ENCODE results near the gene ZDHHC18.

Gene ZDHHC18

DNA sequence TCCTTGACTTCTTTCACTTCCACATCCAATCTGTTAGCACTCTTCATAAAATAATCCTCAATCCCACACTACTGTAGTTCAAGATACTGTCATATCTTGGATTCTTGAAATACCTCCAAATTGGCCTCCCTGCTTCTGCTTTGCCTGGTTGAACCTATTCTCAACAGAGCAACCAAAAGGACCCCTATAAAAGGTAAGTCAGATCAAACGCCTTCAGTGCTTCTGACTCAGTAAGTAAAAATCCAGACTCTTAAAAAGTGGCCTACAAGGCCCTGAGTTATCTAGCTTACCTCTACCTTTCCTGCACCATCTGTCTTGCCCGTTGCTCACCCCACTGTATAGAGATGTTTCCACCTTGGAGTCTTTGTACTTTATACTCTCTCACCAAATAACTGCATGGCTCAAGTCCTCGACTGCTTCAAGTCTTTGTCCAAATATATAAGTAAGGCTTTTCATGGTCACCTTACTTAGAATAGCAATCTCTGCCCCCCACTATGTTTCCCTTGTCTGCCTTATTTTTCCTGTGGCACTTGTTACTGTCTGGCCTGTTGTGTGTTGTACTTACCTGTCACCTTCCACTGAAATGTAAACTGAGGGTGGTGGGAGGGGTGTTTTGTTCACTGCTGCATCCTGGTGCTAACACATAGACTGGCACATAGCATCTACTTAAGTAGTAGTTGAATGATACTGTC lies 43.8 kb upstream of the ZDHHC18 start:
- H3K9me3 ChIP-seq (ENCODE audit: severe bottlenecking), result no peaks in the 10 kb centered on the region
- H3K27ac ChIP-seq (ENCODE audit: poor library complexity, severe bottlenecking), result no peak overlapping the region
- peaks cover 20% of the 10 kb centered on the region for H3K4me1 ChIP-seq (ENCODE audit: insufficient read depth, poor library complexity, severe bottlenecking)
- TF ChIP-seq, protein P1, sequence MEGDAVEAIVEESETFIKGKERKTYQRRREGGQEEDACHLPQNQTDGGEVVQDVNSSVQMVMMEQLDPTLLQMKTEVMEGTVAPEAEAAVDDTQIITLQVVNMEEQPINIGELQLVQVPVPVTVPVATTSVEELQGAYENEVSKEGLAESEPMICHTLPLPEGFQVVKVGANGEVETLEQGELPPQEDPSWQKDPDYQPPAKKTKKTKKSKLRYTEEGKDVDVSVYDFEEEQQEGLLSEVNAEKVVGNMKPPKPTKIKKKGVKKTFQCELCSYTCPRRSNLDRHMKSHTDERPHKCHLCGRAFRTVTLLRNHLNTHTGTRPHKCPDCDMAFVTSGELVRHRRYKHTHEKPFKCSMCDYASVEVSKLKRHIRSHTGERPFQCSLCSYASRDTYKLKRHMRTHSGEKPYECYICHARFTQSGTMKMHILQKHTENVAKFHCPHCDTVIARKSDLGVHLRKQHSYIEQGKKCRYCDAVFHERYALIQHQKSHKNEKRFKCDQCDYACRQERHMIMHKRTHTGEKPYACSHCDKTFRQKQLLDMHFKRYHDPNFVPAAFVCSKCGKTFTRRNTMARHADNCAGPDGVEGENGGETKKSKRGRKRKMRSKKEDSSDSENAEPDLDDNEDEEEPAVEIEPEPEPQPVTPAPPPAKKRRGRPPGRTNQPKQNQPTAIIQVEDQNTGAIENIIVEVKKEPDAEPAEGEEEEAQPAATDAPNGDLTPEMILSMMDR (IDR thresholded peaks at IDR 0.05; ENCODE audit: poor library complexity, severe bottlenecking), result no peak
- peaks cover 56% of the 10 kb centered on the region for H3K36me3 ChIP-seq (ENCODE audit: low read depth)
- no peak for DNase-seq (ENCODE audit: low spot score)
- no peak for ATAC-seq (ENCODE audit: low read depth)
- no peaks in the 10 kb centered on the region for H3K27me3 ChIP-seq (ENCODE audit: insufficient read depth, poor library complexity, severe bottlenecking)
- no peak overlapping the region for H3K4me3 ChIP-seq (ENCODE audit: severe bottlenecking)

DNA sequence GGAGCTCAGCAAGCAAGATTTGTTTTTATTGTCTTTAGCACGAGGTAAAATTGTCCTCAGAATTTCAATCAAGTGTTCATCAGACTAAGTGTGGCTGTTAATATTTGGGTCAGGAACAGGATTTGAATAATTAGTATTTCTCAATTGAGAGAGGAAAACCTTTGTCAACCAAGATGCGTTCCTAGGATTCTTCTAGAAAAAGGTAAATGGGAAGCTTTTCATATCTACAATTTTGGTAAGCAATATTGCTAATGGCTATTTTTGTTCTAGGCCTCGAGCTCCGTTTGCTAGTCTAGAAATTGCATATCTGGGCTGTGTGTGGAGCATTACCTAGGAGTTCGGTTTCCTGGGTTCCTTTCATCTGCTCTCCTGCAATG lies 42.9 kb upstream of the ZDHHC18 start:
- Histone ChIP-seq H3K4me3 (ENCODE audit: severe bottlenecking) (no peak overlapping the region), H3K27me3 (ENCODE audit: insufficient read depth, poor library complexity, severe bottlenecking) (no peaks in the 10 kb centered on the region), H3K36me3 (ENCODE audit: low read depth) (peaks cover 46% of the 10 kb centered on the region), H3K27ac (ENCODE audit: poor library complexity, severe bottlenecking) (peak overlapping the region; percentile 12), H3K9me3 (ENCODE audit: severe bottlenecking) (no peaks in the 10 kb centered on the region), H3K4me1 (ENCODE audit: insufficient read depth, poor library complexity, severe bottlenecking) (peaks cover 20% of the 10 kb centered on the region)
- TF ChIP-seq, protein P1 (IDR thresholded peaks at IDR 0.05; ENCODE audit: poor library complexity, severe bottlenecking), result no peak
- no peak for DNase-seq (ENCODE audit: low spot score)
- no peak for ATAC-seq (ENCODE audit: low read depth)

DNA sequence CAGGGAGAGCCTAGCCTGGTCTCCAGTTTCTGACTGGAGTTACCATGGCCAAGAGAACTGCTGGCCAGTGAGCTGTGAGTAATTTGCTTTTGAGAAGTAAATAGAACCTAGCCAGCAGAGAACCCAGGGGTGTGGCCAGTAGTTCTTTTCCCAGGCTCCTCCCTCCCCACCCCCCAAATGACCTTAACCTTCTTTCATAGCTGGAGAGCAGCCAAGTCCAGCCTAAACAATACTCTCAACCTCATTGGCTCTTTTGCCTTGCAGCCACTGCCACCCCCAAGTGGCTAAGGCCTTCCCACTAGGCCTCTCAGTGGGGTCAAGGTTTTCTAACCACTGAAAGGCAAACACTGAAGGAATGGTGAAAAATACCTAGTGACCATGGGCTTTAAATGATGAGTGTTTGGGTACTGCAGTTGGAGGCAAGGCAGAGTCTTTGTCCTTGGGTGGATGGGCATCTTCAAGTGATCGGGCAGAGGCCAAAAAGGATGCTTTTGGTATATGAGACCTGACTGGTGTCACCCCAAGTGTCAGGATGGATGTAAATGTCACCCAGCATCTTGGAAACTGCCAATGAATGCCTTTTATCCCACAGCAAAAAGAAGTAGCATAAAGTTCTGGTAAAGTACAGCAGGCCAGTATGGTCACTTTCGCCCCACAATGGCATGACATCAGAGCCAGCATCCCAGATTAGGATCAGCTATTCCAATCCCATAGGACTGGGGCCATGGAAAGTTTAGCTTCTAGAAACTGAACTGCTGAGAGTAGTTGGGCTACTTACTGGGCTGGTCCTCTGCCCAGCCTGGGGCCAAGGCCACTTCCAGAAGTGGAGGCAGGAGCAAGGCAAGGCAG lies 42.2 kb upstream of the ZDHHC18 start:
- TF ChIP-seq, protein P1 (IDR thresholded peaks at IDR 0.05; ENCODE audit: poor library complexity, severe bottlenecking), result no peak
- H3K4me1 ChIP-seq (ENCODE audit: insufficient read depth, poor library complexity, severe bottlenecking), result peaks cover 20% of the 10 kb centered on the region
- no peaks in the 10 kb centered on the region for H3K9me3 ChIP-seq (ENCODE audit: severe bottlenecking)
- no peaks in the 10 kb centered on the region for H3K27me3 ChIP-seq (ENCODE audit: insufficient read depth, poor library complexity, severe bottlenecking)
- no peak for DNase-seq (ENCODE audit: low spot score)
- ATAC-seq (ENCODE audit: low read depth), result peak; percentile 17; the same call in 2 of the 3 replicates
- peaks cover 40% of the 10 kb centered on the region for H3K36me3 ChIP-seq (ENCODE audit: low read depth)
- H3K27ac ChIP-seq (ENCODE audit: poor library complexity, severe bottlenecking), result peak overlapping the region; percentile 12
- no peak overlapping the region for H3K4me3 ChIP-seq (ENCODE audit: severe bottlenecking)

DNA sequence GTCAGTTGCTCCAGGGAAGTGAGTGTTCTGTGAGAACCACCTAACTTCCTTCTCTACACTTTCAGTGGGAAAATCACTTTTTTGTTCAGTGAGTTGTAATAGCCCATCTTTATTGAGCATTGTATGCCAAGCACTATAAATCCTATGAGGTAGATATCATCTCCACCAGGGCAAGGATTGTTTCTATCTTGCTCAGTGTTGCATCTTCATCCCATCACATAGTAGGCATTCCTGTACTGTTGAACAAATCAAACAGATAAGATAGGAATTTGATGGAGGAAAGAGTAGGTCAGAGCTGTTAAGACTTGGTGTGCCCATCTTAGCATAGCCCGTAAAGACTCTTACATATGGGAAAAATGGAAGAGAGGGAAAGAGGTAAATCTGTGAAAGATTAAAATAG lies 41.6 kb upstream of the ZDHHC18 start:
- peaks cover 36% of the 10 kb centered on the region for H3K36me3 ChIP-seq (ENCODE audit: low read depth)
- peaks cover 20% of the 10 kb centered on the region for H3K4me1 ChIP-seq (ENCODE audit: insufficient read depth, poor library complexity, severe bottlenecking)
- no peak for ATAC-seq (ENCODE audit: low read depth)
- H3K27ac ChIP-seq (ENCODE audit: poor library complexity, severe bottlenecking), result peak overlapping the region; percentile 91
- H3K9me3 ChIP-seq (ENCODE audit: severe bottlenecking), result no peaks in the 10 kb centered on the region
- no peak for DNase-seq (ENCODE audit: low spot score)
- TF ChIP-seq, protein P1 (IDR thresholded peaks at IDR 0.05; ENCODE audit: poor library complexity, severe bottlenecking), result no peak
- H3K27me3 ChIP-seq (ENCODE audit: insufficient read depth, poor library complexity, severe bottlenecking), result no peaks in the 10 kb centered on the region
- H3K4me3 ChIP-seq (ENCODE audit: severe bottlenecking), result no peak overlapping the region
